A549 (cell line): Measurements from ENCODE around the gene SP110. TPM values are rescaled to one million over a fixed set of nuclear protein-coding genes. Genes with fewer than 3 reads are reported as not detected.

ENCODE experiments used
- ATAC-seq, 2 experiments: fragments of 200-7000 bp in 1 of 2; fragments of >200 bp in 1 of 2; cut with Nextera tagmentation in 1 of 2; cut with Tn5 transposase in 1 of 2; 3 replicates each; pipeline versions ENCODE4 v1.8.0 to v1.9.1; 2018 to 2020; ENCODE audit warnings: mild to moderate bottlenecking in 1 of 2, moderate library complexity in 1 of 2
- CTCF ChIA-PET: fragments of 300-600 bp; sonication (Branson Sonifier 250); formaldehyde crosslinking; extraction: SDS; loops from one replicate; lab custom pipeline; 2021; ENCODE audit warnings: antibody characterized with exemption, inconsistent platforms; lab: Yijun Ruan, JAX
- POLR2A ChIA-PET: fragments of 350-600 bp; formaldehyde crosslinking; extraction: SDS; loops from one replicate; lab custom pipeline; 2021; ENCODE audit warnings: antibody characterized with exemption, inconsistent platforms; lab: Yijun Ruan, JAX
- DNase-seq, 2 experiments: peaks; one replicate each; pipeline versions ENCODE4 v3.0.0 to v3.0.0-alpha.2; 2011 to 2016; ENCODE audit warnings: low read depth in 1 of 2, low spot score in 1 of 2
- FAIRE-seq: peaks from 2 replicates; lab custom pipeline; 2011; peaks lifted over from hg19 to GRCh38; lab: Jason Lieb, UNC
- H3K27ac ChIP-seq, 2 experiments: fragments of >200 bp; sonication (Bioruptor Twin); formaldehyde crosslinking; 3 replicates each; pipeline ENCODE4 v1.5.1; 2016 to 2017
- H3K4me1 ChIP-seq: fragments of >200 bp; sonication (Bioruptor Twin); formaldehyde crosslinking; 3 replicates; pipeline ENCODE4 v1.6.1; 2016
- H3K4me2 ChIP-seq: fragments of >200 bp; sonication (Bioruptor Twin); formaldehyde crosslinking; 3 replicates; pipeline ENCODE4 v1.6.1; 2016
- H3K4me3 ChIP-seq: fragments of >200 bp; sonication (Bioruptor Twin); formaldehyde crosslinking; 3 replicates; pipeline ENCODE4 v1.5.1; 2016
- H3K9me3 ChIP-seq: fragments of >200 bp; sonication (Bioruptor Twin); formaldehyde crosslinking; 3 replicates; pipeline ENCODE4 v1.6.1; 2016
- CBX2 ChIP-seq: fragments of 200-600 bp; sonication (generic); IDR thresholded peaks from 2 replicates; pipeline ENCODE4 v1.6.1; 2016; ENCODE audit warnings: low read depth, mild to moderate bottlenecking, borderline replicate concordance
- CBX8 ChIP-seq: fragments of 200-600 bp; sonication (generic); IDR thresholded peaks from 2 replicates; pipeline ENCODE4 v1.6.1; 2016
- CEBPB ChIP-seq, 2 experiments: fragments of >200 bp in 1 of 2; sonication (Bioruptor Twin) in 1 of 2; formaldehyde crosslinking in 1 of 2; IDR thresholded peaks; 2 replicates each; pipeline ENCODE4 v1.6.1; 2012 to 2016
- CHD4 ChIP-seq: fragments of 200-600 bp; sonication (generic); IDR thresholded peaks from 2 replicates; pipeline ENCODE4 v1.6.1; 2016; ENCODE audit warnings: antibody characterized with exemption, mild to moderate bottlenecking, borderline replicate concordance
- E2F6 ChIP-seq: IDR thresholded peaks from 2 replicates; pipeline ENCODE4 v1.6.1; 2012; ENCODE audit warnings: low read depth, borderline replicate concordance
- EHMT2 ChIP-seq: fragments of 200-600 bp; sonication (generic); IDR thresholded peaks from 2 replicates; pipeline ENCODE4 v1.6.1; 2016; ENCODE audit warnings: antibody characterized with exemption, low read depth, mild to moderate bottlenecking, moderate library complexity
- EP300 ChIP-seq, 2 experiments: fragments of >200 bp; sonication (Bioruptor Twin); formaldehyde crosslinking; IDR thresholded peaks; 2 replicates in 1 of 2; 3 replicates in 1 of 2; pipeline ENCODE4 v1.6.1; 2016 to 2017
- ESRRA ChIP-seq: fragments of 150-350 bp; IDR thresholded peaks from 2 replicates; pipeline ENCODE4 v1.6.1; 2014; ENCODE audit warnings: mild to moderate bottlenecking, low read length, borderline replicate concordance
- FOSL2 ChIP-seq, 2 experiments: fragments of 450-650 bp in 1 of 2; fragments of >200 bp in 1 of 2; sonication (Bioruptor Twin) in 1 of 2; formaldehyde crosslinking; IDR thresholded peaks; 2 replicates each; pipeline versions ENCODE4 v1.5.0 to v1.6.1; 2016 to 2020; ENCODE audit warnings: mild to moderate bottlenecking in 1 of 2, moderate library complexity in 1 of 2
- GATA3 ChIP-seq: IDR thresholded peaks from 2 replicates; pipeline ENCODE4 v1.6.1; 2012; ENCODE audit warnings: borderline replicate concordance
- HDAC2 ChIP-seq: fragments of 200-600 bp; sonication (generic); IDR thresholded peaks from 2 replicates; pipeline ENCODE4 v1.6.1; 2016
- HES2 ChIP-seq: fragments of >200 bp; sonication (Bioruptor Twin); formaldehyde crosslinking; IDR thresholded peaks from 2 replicates; pipeline ENCODE4 v1.6.1; 2016
- HOXB5 ChIP-seq: fragments of 250-450 bp; sonication (Bioruptor Pico); IDR thresholded peaks from 2 replicates; pipeline ENCODE4 v1.5.0; 2020; ENCODE audit warnings: mild to moderate bottlenecking, moderate library complexity
- JUN ChIP-seq, 2 experiments: fragments of >200 bp; sonication (Bioruptor Twin); formaldehyde crosslinking; IDR thresholded peaks; 2 replicates in 1 of 2; 3 replicates in 1 of 2; pipeline ENCODE4 v1.6.1; 2016 to 2017
- JUNB ChIP-seq: fragments of >200 bp; sonication (Bioruptor Twin); formaldehyde crosslinking; IDR thresholded peaks from 2 replicates; pipeline ENCODE4 v1.6.1; 2016
- KDM1A ChIP-seq: fragments of 200-600 bp; sonication (generic); IDR thresholded peaks from 2 replicates; pipeline ENCODE4 v1.6.1; 2016; ENCODE audit warnings: low read depth, mild to moderate bottlenecking
- MAZ ChIP-seq: fragments of 150-350 bp; IDR thresholded peaks from 2 replicates; pipeline ENCODE4 v1.6.1; 2014; ENCODE audit warnings: antibody characterized with exemption, low read depth, low read length, borderline replicate concordance
- MYC ChIP-seq: IDR thresholded peaks from 2 replicates; pipeline ENCODE4 v1.6.1; 2012; ENCODE audit warnings: mild to moderate bottlenecking, inconsistent platforms, low read length, improper control_type of control experiment, borderline replicate concordance
- NPAS2 ChIP-seq: fragments of 250-450 bp; sonication (Bioruptor Pico); IDR thresholded peaks from 2 replicates; pipeline ENCODE4 v1.8.0; 2022; ENCODE audit warnings: mild to moderate bottlenecking, moderate library complexity, borderline replicate concordance
- NR3C1 ChIP-seq: fragments of >200 bp; sonication (Bioruptor Twin); formaldehyde crosslinking; IDR thresholded peaks from 3 replicates; pipeline ENCODE4 v1.6.1; 2017
- RAD21 ChIP-seq, 2 experiments: fragments of >200 bp in 1 of 2; sonication (Bioruptor Twin) in 1 of 2; formaldehyde crosslinking in 1 of 2; IDR thresholded peaks in 1 of 2; conservative IDR thresholded peaks in 1 of 2; 2 replicates in 1 of 2; 3 replicates in 1 of 2; pipeline ENCODE4 v1.6.1; 2012 to 2018; ENCODE audit warnings: inconsistent platforms in 1 of 2
- RCOR1 ChIP-seq: fragments of 150-350 bp; IDR thresholded peaks from 2 replicates; pipeline ENCODE4 v1.6.1; 2014; ENCODE audit warnings: antibody characterized with exemption, low read length, low read depth
- ZC3H11A ChIP-seq: fragments of 450-650 bp; IDR thresholded peaks from 2 replicates; pipeline ENCODE4 v1.6.1; 2014; ENCODE audit warnings: antibody characterized with exemption, mild to moderate bottlenecking
- ZNF302 ChIP-seq: fragments of 250-450 bp; sonication (Bioruptor Pico); IDR thresholded peaks from 2 replicates; pipeline ENCODE4 v1.9.0; 2021; ENCODE audit warnings: inconsistent platforms, mild to moderate bottlenecking, moderate library complexity
- WGBS: methylation state at CpG from one replicate; pipeline ENCODE4 v1.1.6; 2017; ENCODE audit errors: missing lambda C conversion rate; 5-methylcytosine and 5-hydroxymethylcytosine counted together
- polyA plus RNA-seq, 4 experiments: library from polyadenylated mRNA; depleted of rRNA in 3 of 4; stranded (reverse); fragments of >200 nt; fragmentation: RNase III in 1 of 4; extraction: RNeasy Plus Mini Kit Qiagen cat#74134 plus additional on column Dnase treatment in 1 of 4; gene quantifications; 2 replicates in 3 of 4; 3 replicates in 1 of 4; pipeline ENCODE4 v1.2.3, GENCODE V29; 2011 to 2017
- TF ChIP-seq, protein P1 (sequence below): fragments of >200 bp; sonication (Bioruptor Twin); formaldehyde crosslinking; IDR thresholded peaks from 3 replicates; pipeline ENCODE4 v1.6.1; 2016

Gene SP110
- polyA plus RNA-seq, 2 of the 4 experiments (the other 2 are of a cell fraction) = 3.6 to 4.6 TPM

- TF ChIP-seq, protein P1, sequence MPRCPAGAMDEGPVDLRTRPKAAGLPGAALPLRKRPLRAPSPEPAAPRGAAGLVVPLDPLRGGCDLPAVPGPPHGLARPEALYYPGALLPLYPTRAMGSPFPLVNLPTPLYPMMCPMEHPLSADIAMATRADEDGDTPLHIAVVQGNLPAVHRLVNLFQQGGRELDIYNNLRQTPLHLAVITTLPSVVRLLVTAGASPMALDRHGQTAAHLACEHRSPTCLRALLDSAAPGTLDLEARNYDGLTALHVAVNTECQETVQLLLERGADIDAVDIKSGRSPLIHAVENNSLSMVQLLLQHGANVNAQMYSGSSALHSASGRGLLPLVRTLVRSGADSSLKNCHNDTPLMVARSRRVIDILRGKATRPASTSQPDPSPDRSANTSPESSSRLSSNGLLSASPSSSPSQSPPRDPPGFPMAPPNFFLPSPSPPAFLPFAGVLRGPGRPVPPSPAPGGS = no peak
- TF ChIP-seq NR3C1 (no peak), MYC (no peak), HES2 (no peak), ESRRA (no peak)
- TF ChIP-seq, all 56 proteins: peak for 0
These were observed 41.0 kb downstream of the SP110 start (continued) for GRCh38 chr2:230178546-230179485.

GRCh38 chr2:230176996-230177395, 42.8 kb downstream of the SP110 start:
- H3K9me3 ChIP-seq = no peaks in the 10 kb centered on the region
- no peaks in the 10 kb centered on the region for H3K4me1 ChIP-seq
- no peak for DNase-seq
- no peak for FAIRE-seq
- H3K4me2 ChIP-seq = no peak overlapping the region
- CTCF ChIA-PET = no interaction called here
- POLR2A ChIA-PET = no interaction called here
- no peak overlapping the region for H3K27ac ChIP-seq
- no peak overlapping the region for H3K4me3 ChIP-seq
- TF ChIP-seq NPAS2 (CRISPR knock-in tag) (no peak), ZNF302 (CRISPR knock-in tag) (no peak), EP300 (IDR thresholded peaks at IDR 0.05) (no peak), MAZ (no peak), E2F6 (no peak), CHD4 (no peak), CBX2 (no peak), ZC3H11A (no peak), FOSL2 (IDR thresholded peaks at IDR 0.05) (no peak), FOSL2 (CRISPR knock-in tag; IDR thresholded peaks at IDR 0.05) (no peak)
- WGBS = 68% methylated on average over 3 of the region's 3 CpGs
- ATAC-seq = no peak

- TF ChIP-seq RCOR1 (no peak), HDAC2 (no peak), JUN (IDR thresholded peaks at IDR 0.05) (no peak), MYC (no peak)
- Histone ChIP-seq H3K4me3 (no peak overlapping the region), H3K27ac (no peak overlapping the region), H3K9me3 (no peaks in the 10 kb centered on the region), H3K4me2 (no peak overlapping the region), H3K4me1 (no peaks in the 10 kb centered on the region)
- DNase-seq (no peak), FAIRE-seq (no peak), ATAC-seq (no peak)
- 78% methylated on average over 4 of the region's 7 CpGs for WGBS
- ChIA-PET CTCF (no interaction called here), POLR2A (no interaction called here)
These were observed 45.3 kb downstream of the SP110 start for GRCh38 chr2:230174466-230174865.

DNA sequence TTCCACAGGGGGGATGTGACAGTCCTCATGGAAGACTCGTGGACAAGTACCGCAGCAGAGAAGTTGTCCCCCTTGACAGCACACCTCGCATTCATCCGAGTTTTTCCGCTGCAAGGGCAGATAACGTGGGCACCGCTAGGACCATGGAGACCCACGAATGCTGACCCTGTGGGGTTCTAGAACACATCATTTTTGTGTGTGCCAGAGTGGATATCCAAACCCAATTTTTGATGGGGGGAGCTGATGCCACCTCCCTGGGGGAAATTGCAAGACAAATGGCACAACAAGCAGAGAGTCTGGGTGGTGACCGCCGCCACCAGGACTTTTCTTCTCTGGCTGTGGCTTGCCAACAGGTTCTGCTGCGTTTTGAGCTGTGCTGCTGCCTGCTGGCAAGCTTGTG, 46.9 kb downstream of the SP110 start:
- FAIRE-seq (no peak), DNase-seq (no peak)
- Histone ChIP-seq H3K9me3 (no peaks in the 10 kb centered on the region), H3K27ac (no peak overlapping the region)
- WGBS = 64% methylated on average over 11 of the region's 11 CpGs
- TF ChIP-seq, protein P1 = no peak
- TF ChIP-seq RAD21 (conservative IDR thresholded peaks at IDR 0.05 in 1 of 2, IDR thresholded peaks at IDR 0.05 in 1 of 2) (no peak), EHMT2 (no peak), KDM1A (no peak), JUN (IDR thresholded peaks at IDR 0.05) (no peak), JUNB (no peak), GATA3 (no peak), CBX2 (no peak), CBX8 (no peak), HOXB5 (no peak), CEBPB (IDR thresholded peaks at IDR 0.05) (no peak), NPAS2 (CRISPR knock-in tag) (no peak)
- TF ChIP-seq, all 56 proteins: peak for 0
- H3K4me2 ChIP-seq = no peak overlapping the region
- CTCF ChIA-PET = no interaction called here
- no peak overlapping the region for H3K4me3 ChIP-seq
- POLR2A ChIA-PET = no interaction called here
- H3K4me1 ChIP-seq = no peaks in the 10 kb centered on the region
- ATAC-seq = no peak
